HepG2 (cell line): ENCODE data around the gene LTBR. TPM values are rescaled to one million over a fixed set of nuclear protein-coding genes. Genes with fewer than 3 reads are reported as not detected.
A peak's percentile ranks its signal among the peaks of the same experiment; 100 is the strongest.

ENCODE experiments used
- KDM3A ChIP-seq: IDR thresholded peaks from 2 replicates; pipeline ENCODE4 v1.6.1; 2018; ENCODE audit warnings: low read depth, missing compliant biosample characterization
- MEIS1 ChIP-seq: sonication (generic); formaldehyde crosslinking; IDR thresholded peaks from 2 replicates; pipeline ENCODE4 v1.9.0; 2021; ENCODE audit warnings: mild to moderate bottlenecking, missing genetic modification reagents, moderate library complexity, borderline replicate concordance
- NR2F1 ChIP-seq, 2 experiments: fragments of 450-650 bp in 1 of 2; formaldehyde crosslinking in 1 of 2; IDR thresholded peaks; 2 replicates each; pipeline versions ENCODE4 v1.5.0 to v1.6.1; 2016 to 2020; ENCODE audit warnings: mild to moderate bottlenecking in 1 of 2, missing compliant biosample characterization in 1 of 2, missing genetic modification reagents in 1 of 2, moderate library complexity in 1 of 2
- ZNF713 ChIP-seq: sonication (generic); formaldehyde crosslinking; IDR thresholded peaks from 2 replicates; pipeline ENCODE4 v1.4.0; 2020; ENCODE audit warnings: mild to moderate bottlenecking, missing genetic modification reagents
- polyA plus RNA-seq, 8 experiments: library from polyadenylated mRNA; depleted of rRNA in 3 of 8; stranded (reverse) in 7 of 8; unstranded in 1 of 8; fragments of >200 nt; fragmentation: Illumina TruSeq in 4 of 8; extraction: Trizol in 4 of 8; gene quantifications; 2 replicates each; pipeline versions ENCODE4 v1.2.1 to v1.2.3, GENCODE V29; 2011 to 2016; ENCODE audit warnings: low read depth in 4 of 8, missing spikeins in 1 of 8, mixed read lengths in 1 of 8; ENCODE audit not compliant: insufficient read depth in 1 of 8
- total RNA-seq, 5 experiments: library from RNA; depleted of rRNA; stranded (reverse); fragments of >200 nt; fragmentation: Illumina TruSeq; extraction: Trizol; gene quantifications; 2 replicates each; pipeline ENCODE4 v1.2.3, GENCODE V29; 2016; ENCODE audit warnings: low read depth in 1 of 5
- TF ChIP-seq, protein P1 (sequence below): sonication (generic); formaldehyde crosslinking; IDR thresholded peaks from 2 replicates; pipeline ENCODE4 v1.4.0; 2020; ENCODE audit warnings: missing genetic modification reagents
- TF ChIP-seq, protein P2 (sequence below): sonication (generic); formaldehyde crosslinking; conservative IDR thresholded peaks from 2 replicates; pipeline ENCODE4 v1.4.0; 2020; ENCODE audit warnings: missing genetic modification reagents
- TF ChIP-seq, protein P3 (sequence below): sonication (generic); formaldehyde crosslinking; IDR thresholded peaks from 2 replicates; pipeline ENCODE4 v1.5.0; 2020; ENCODE audit warnings: mild to moderate bottlenecking, low read depth, missing genetic modification reagents, borderline replicate concordance
- TF ChIP-seq, protein P4 (sequence below): sonication (generic); formaldehyde crosslinking; IDR thresholded peaks from 2 replicates; pipeline ENCODE4 v1.4.0; 2020; ENCODE audit warnings: missing genetic modification reagents
- TF ChIP-seq, protein P5 (sequence below): IDR thresholded peaks from 2 replicates; pipeline ENCODE4 v1.6.1; 2016; ENCODE audit warnings: missing compliant biosample characterization, missing genetic modification reagents, borderline replicate concordance
- TF ChIP-seq, protein P6 (sequence below): sonication (generic); formaldehyde crosslinking; IDR thresholded peaks from 2 replicates; pipeline ENCODE4 v1.5.1; 2020; ENCODE audit warnings: mild to moderate bottlenecking, missing genetic modification reagents, moderate library complexity
- TF ChIP-seq, protein P7 (sequence below): sonication (generic); formaldehyde crosslinking; IDR thresholded peaks from 2 replicates; pipeline ENCODE4 v1.5.1; 2020; ENCODE audit warnings: mild to moderate bottlenecking, missing genetic modification reagents, moderate library complexity

Gene LTBR
- total and polyA plus RNA-seq, 2 of the 13 experiments (the other 11 are each of a cell fraction or from before 2014, with no cell fraction given): 31.4 to 34.8 TPM

DNA sequence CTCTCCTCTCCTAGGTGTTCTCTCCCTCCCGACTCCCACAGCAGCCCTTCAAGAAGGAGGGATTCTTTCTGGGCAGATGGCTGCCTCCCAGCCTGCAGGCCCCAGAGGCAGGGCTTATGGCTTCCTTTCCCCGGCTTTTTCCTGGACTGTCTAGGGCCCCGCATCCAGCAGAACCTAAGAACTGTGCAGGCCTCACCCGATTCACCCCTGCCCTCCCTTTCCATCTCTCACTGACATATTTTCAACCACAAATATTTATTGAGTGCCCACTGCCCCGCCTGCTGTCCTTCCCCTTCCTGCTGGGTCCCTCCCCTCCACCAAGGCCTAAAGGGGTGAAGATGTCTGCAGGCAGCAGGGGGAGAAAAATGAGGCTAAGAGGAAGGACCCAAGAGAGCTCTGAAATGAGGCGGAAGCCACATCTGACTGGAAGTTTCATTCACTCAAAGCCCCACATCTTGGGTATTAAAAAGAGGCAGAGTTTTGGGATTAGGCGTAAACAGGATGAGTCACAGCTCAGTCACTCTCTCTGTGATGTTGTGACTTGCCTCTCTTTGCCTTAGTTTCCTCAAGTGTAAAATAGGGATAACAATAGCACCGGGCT lies 11.5 kb upstream of the LTBR start (continued):
- TF ChIP-seq, protein P1, sequence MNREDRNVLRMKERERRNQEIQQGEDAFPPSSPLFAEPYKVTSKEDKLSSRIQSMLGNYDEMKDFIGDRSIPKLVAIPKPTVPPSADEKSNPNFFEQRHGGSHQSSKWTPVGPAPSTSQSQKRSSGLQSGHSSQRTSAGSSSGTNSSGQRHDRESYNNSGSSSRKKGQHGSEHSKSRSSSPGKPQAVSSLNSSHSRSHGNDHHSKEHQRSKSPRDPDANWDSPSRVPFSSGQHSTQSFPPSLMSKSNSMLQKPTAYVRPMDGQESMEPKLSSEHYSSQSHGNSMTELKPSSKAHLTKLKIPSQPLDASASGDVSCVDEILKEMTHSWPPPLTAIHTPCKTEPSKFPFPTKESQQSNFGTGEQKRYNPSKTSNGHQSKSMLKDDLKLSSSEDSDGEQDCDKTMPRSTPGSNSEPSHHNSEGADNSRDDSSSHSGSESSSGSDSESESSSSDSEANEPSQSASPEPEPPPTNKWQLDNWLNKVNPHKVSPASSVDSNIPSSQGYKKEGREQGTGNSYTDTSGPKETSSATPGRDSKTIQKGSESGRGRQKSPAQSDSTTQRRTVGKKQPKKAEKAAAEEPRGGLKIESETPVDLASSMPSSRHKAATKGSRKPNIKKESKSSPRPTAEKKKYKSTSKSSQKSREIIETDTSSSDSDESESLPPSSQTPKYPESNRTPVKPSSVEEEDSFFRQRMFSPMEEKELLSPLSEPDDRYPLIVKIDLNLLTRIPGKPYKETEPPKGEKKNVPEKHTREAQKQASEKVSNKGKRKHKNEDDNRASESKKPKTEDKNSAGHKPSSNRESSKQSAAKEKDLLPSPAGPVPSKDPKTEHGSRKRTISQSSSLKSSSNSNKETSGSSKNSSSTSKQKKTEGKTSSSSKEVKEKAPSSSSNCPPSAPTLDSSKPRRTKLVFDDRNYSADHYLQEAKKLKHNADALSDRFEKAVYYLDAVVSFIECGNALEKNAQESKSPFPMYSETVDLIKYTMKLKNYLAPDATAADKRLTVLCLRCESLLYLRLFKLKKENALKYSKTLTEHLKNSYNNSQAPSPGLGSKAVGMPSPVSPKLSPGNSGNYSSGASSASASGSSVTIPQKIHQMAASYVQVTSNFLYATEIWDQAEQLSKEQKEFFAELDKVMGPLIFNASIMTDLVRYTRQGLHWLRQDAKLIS (CRISPR knock-in tag): peak; percentile 44; the same call in 1 of the 2 replicates
- TF ChIP-seq, protein P2, sequence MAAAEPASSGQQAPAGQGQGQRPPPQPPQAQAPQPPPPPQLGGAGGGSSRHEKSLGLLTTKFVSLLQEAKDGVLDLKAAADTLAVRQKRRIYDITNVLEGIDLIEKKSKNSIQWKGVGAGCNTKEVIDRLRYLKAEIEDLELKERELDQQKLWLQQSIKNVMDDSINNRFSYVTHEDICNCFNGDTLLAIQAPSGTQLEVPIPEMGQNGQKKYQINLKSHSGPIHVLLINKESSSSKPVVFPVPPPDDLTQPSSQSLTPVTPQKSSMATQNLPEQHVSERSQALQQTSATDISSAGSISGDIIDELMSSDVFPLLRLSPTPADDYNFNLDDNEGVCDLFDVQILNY (CRISPR knock-in tag): no peak
- TF ChIP-seq, protein P3, sequence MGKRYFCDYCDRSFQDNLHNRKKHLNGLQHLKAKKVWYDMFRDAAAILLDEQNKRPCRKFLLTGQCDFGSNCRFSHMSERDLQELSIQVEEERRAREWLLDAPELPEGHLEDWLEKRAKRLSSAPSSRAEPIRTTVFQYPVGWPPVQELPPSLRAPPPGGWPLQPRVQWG (CRISPR knock-in tag): no peak
- TF ChIP-seq, protein P4, sequence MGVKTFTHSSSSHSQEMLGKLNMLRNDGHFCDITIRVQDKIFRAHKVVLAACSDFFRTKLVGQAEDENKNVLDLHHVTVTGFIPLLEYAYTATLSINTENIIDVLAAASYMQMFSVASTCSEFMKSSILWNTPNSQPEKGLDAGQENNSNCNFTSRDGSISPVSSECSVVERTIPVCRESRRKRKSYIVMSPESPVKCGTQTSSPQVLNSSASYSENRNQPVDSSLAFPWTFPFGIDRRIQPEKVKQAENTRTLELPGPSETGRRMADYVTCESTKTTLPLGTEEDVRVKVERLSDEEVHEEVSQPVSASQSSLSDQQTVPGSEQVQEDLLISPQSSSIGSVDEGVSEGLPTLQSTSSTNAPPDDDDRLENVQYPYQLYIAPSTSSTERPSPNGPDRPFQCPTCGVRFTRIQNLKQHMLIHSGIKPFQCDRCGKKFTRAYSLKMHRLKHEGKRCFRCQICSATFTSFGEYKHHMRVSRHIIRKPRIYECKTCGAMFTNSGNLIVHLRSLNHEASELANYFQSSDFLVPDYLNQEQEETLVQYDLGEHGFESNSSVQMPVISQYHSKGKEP (CRISPR knock-in tag): no peak
- TF ChIP-seq ZNF713 (CRISPR knock-in tag): no peak
- no peak for TF ChIP-seq KDM3A (CRISPR knock-in tag)
- TF ChIP-seq NR2F1 (CRISPR knock-in tag; IDR thresholded peaks at IDR 0.05): peak in 1 of 2 experiments; percentile 56; a peak in 2 of 4 replicates
- TF ChIP-seq, protein P5, sequence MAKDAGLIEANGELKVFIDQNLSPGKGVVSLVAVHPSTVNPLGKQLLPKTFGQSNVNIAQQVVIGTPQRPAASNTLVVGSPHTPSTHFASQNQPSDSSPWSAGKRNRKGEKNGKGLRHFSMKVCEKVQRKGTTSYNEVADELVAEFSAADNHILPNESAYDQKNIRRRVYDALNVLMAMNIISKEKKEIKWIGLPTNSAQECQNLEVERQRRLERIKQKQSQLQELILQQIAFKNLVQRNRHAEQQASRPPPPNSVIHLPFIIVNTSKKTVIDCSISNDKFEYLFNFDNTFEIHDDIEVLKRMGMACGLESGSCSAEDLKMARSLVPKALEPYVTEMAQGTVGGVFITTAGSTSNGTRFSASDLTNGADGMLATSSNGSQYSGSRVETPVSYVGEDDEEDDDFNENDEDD (CRISPR knock-in tag): no peak
- TF ChIP-seq MEIS1: no peak
- TF ChIP-seq, protein P6, sequence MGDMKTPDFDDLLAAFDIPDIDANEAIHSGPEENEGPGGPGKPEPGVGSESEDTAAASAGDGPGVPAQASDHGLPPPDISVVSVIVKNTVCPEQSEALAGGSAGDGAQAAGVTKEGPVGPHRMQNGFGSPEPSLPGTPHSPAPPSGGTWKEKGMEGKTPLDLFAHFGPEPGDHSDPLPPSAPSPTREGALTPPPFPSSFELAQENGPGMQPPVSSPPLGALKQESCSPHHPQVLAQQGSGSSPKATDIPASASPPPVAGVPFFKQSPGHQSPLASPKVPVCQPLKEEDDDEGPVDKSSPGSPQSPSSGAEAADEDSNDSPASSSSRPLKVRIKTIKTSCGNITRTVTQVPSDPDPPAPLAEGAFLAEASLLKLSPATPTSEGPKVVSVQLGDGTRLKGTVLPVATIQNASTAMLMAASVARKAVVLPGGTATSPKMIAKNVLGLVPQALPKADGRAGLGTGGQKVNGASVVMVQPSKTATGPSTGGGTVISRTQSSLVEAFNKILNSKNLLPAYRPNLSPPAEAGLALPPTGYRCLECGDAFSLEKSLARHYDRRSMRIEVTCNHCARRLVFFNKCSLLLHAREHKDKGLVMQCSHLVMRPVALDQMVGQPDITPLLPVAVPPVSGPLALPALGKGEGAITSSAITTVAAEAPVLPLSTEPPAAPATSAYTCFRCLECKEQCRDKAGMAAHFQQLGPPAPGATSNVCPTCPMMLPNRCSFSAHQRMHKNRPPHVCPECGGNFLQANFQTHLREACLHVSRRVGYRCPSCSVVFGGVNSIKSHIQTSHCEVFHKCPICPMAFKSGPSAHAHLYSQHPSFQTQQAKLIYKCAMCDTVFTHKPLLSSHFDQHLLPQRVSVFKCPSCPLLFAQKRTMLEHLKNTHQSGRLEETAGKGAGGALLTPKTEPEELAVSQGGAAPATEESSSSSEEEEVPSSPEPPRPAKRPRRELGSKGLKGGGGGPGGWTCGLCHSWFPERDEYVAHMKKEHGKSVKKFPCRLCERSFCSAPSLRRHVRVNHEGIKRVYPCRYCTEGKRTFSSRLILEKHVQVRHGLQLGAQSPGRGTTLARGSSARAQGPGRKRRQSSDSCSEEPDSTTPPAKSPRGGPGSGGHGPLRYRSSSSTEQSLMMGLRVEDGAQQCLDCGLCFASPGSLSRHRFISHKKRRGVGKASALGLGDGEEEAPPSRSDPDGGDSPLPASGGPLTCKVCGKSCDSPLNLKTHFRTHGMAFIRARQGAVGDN (CRISPR knock-in tag): peak; percentile 76
- TF ChIP-seq, protein P7, sequence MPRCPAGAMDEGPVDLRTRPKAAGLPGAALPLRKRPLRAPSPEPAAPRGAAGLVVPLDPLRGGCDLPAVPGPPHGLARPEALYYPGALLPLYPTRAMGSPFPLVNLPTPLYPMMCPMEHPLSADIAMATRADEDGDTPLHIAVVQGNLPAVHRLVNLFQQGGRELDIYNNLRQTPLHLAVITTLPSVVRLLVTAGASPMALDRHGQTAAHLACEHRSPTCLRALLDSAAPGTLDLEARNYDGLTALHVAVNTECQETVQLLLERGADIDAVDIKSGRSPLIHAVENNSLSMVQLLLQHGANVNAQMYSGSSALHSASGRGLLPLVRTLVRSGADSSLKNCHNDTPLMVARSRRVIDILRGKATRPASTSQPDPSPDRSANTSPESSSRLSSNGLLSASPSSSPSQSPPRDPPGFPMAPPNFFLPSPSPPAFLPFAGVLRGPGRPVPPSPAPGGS (CRISPR knock-in tag): peak; percentile 47; the same call in 1 of the 2 replicates
